ENCODE data around the gene ATXN7L1. TPM values are rescaled to one million over a fixed set of nuclear protein-coding genes. Genes with fewer than 3 reads are reported as not detected.

ATXN7L1 gene
- total and polyA plus RNA-seq, 2 of the 4 experiments (the other 2 are of a cell fraction), result 3.5 to 4.3 TPM

DNA sequence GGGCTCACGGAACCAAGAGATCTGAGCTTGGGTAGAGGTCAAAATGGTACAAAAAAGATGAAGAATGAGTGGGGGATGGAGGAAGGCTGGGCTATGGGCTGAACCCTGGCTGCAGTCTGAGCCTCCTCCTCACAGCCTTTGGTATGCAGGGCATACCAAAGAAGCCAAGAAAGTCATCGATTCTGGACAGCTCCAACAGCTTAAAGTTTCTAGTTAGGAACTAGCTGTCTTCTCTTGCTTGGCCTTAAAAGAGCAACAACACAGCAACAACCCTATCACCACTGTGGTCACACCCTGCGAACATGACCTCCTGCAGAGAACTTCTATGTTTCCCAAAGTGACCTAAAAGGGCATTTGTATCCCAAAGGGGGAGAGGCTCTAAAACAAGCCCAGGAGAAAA lies 169.0 kb downstream of the ATXN7L1 start:
- Histone ChIP-seq H3K4me2 (ENCODE audit: low read depth, low read length) (no peak overlapping the region), H3K9me1 (ENCODE audit: insufficient read depth, low read length) (peaks cover 2% of the 10 kb centered on the region; the same call in 1 of the 2 replicates), H3K18ac (ENCODE audit: low read depth, low read length) (no peak overlapping the region), H3K23ac (ENCODE audit: low read depth, low read length) (no peak overlapping the region), H3K27me3 (ENCODE audit: control insufficient read depth, insufficient read depth, low read length) (no peaks in the 10 kb centered on the region), H4K8ac (ENCODE audit: low read depth in 2 of 2, low read length in 2 of 2) (no peak overlapping the region), H3K9ac (ENCODE audit: low read depth, low read length) (no peak overlapping the region), H3K4ac (ENCODE audit: low read depth, low read length) (no peak overlapping the region), H2AK9ac (replicated peaks; ENCODE audit: low read depth, low read length, poor library complexity) (no peak overlapping the region), H2BK5ac (ENCODE audit: low read depth, low read length, poor library complexity, severe bottlenecking) (no peak overlapping the region), H3K79me1 (ENCODE audit: low read depth in 1 of 2, low read length in 2 of 2) (no peaks in the 10 kb centered on the region), H2AK5ac (ENCODE audit: low read depth, low read length) (no peak overlapping the region), H3K36me3 (ENCODE audit: control insufficient read depth, insufficient read depth, low read length) (no peaks in the 10 kb centered on the region), H3K56ac (ENCODE audit: extremely low read depth, insufficient read depth, low read length) (no peak overlapping the region), H3K9me3 (ENCODE audit: control insufficient read depth, insufficient read depth, low read length) (peaks cover 8% of the 10 kb centered on the region), H4K91ac (ENCODE audit: insufficient read depth, low read depth, low read length) (no peak overlapping the region), H3K27ac (ENCODE audit: insufficient read depth, low read length) (no peak overlapping the region), H3K4me1 (ENCODE audit: control insufficient read depth, insufficient read depth, low read length) (peaks cover 3% of the 10 kb centered on the region; the same call in 1 of the 2 replicates), H2AFZ (replicated peaks; ENCODE audit: low read length, poor library complexity) (no peak overlapping the region), H2BK15ac (ENCODE audit: low read depth, low read length) (no peak overlapping the region), H4K20me1 (ENCODE audit: insufficient read depth, low read length) (peaks cover 6% of the 10 kb centered on the region; the same call in 1 of the 2 replicates), H3K14ac (replicated peaks; ENCODE audit: low read depth, low read length) (no peak overlapping the region), H3K4me3 (ENCODE audit: insufficient read depth, low read depth, low read length) (no peak overlapping the region), H2BK120ac (ENCODE audit: low read depth, low read length) (no peak overlapping the region), H2BK20ac (ENCODE audit: low read depth, low read length) (no peak overlapping the region), H4K5ac (ENCODE audit: low read depth, low read length) (no peak overlapping the region)
- dilution Hi-C loops (cut with HindIII; ENCODE audit: low sequenced_read_pairs, unreplicated experiment) (no loop called here), in situ Hi-C loops (cut with MboI; ENCODE audit: low sequenced_read_pairs) (no loop called here), intact Hi-C loops (cut with micrococcal nuclease) (no loop called here)
- DNase-seq, result peak; percentile 22
- peak; percentile 95 for ATAC-seq (ENCODE audit: low read depth)
- TF ChIP-seq FOS (IDR thresholded peaks at IDR 0.05; ENCODE audit: low read depth, low read length) (no peak), NFE2L2 (IDR thresholded peaks at IDR 0.05; ENCODE audit: low read depth, low read length) (no peak), RAD21 (IDR thresholded peaks at IDR 0.05; ENCODE audit: low read length) (no peak), POLR2A (IDR thresholded peaks at IDR 0.05; ENCODE audit: low read depth, low read length) (no peak), MXI1 (IDR thresholded peaks at IDR 0.05; ENCODE audit: borderline replicate concordance, low read depth, low read length) (no peak)
- ChIA-PET CTCF (no interaction called here), POLR2A (ENCODE audit: unreplicated experiment) (no interaction called here)
- BruUV-seq (replicated peaks), result no TSS peak
- WGBS, 2 experiments (ENCODE audit: extremely low coverage in 2 of 2, insufficient read length in 1 of 2), result no CpG with 5 or more reads among the region's 3 CpGs

Measured in IMR-90 (cell line).